Measurements from ENCODE around the gene CCNY.

Gene CCNY

GRCh38 chr10:35579726-35580422, 243.6 kb downstream of the CCNY start:
- DNase-seq (ENCODE audit: low read depth in 2 of 2): no peak

- no peak for DNase-seq (ENCODE audit: low read depth in 2 of 2)
Observed at GRCh38 chr10:35580423-35580770, 244.1 kb downstream of the CCNY start.

GRCh38 chr10:35581655-35582054, 245.3 kb downstream of the CCNY start:
- no peak for DNase-seq (ENCODE audit: low read depth in 2 of 2)

GRCh38 chr10:35584946-35585345, 248.6 kb downstream of the CCNY start:
- DNase-seq (ENCODE audit: low read depth in 2 of 2): no peak

GRCh38 chr10:35585356-35585755, 249.0 kb downstream of the CCNY start:
- no peak for DNase-seq (ENCODE audit: low read depth in 2 of 2)

- no peak for DNase-seq (ENCODE audit: low read depth in 2 of 2)
Observed at GRCh38 chr10:35585903-35586535, 249.7 kb downstream of the CCNY start.

- no peak for DNase-seq (ENCODE audit: low read depth in 2 of 2)
Observed at GRCh38 chr10:35588836-35589235, 252.5 kb downstream of the CCNY start.

GRCh38 chr10:35592441-35592840, 256.1 kb downstream of the CCNY start:
- DNase-seq (ENCODE audit: low read depth in 2 of 2): no peak

- no peak for DNase-seq (ENCODE audit: low read depth in 2 of 2)
Observed at GRCh38 chr10:35594115-35595079, 258.1 kb downstream of the CCNY start.

GRCh38 chr10:35595106-35595505, 258.8 kb downstream of the CCNY start:
- no peak for DNase-seq (ENCODE audit: low read depth in 2 of 2)

GRCh38 chr10:35598379-35598778, 262.1 kb downstream of the CCNY start:
- DNase-seq (ENCODE audit: low read depth in 2 of 2): no peak

- DNase-seq (ENCODE audit: low read depth in 2 of 2): no peak
Observed at GRCh38 chr10:35600193-35600592, 263.9 kb downstream of the CCNY start.

GRCh38 chr10:35605191-35605590, 268.9 kb downstream of the CCNY start, which contains the start of gene GJD4:
GJD4 (plus strand) TSS chr10:35605341; CDS start chr10:35605568, 227 bp downstream.
- DNase-seq (ENCODE audit: low read depth in 2 of 2): no peak

- DNase-seq (ENCODE audit: low read depth in 2 of 2): no peak
Observed at GRCh38 chr10:35606430-35606829, 270.1 kb downstream of the CCNY start.

GRCh38 chr10:35607475-35608327, 271.4 kb downstream of the CCNY start:
- no peak for DNase-seq (ENCODE audit: low read depth in 2 of 2)

- no peak for DNase-seq (ENCODE audit: low read depth in 2 of 2)
Observed at GRCh38 chr10:35608328-35608672, 272.0 kb downstream of the CCNY start.

GRCh38 chr10:35611750-35612149, 275.4 kb downstream of the CCNY start:
- no peak for DNase-seq (ENCODE audit: low read depth in 2 of 2)

- DNase-seq (ENCODE audit: low read depth in 2 of 2): no peak
Observed at GRCh38 chr10:35612385-35613106, 276.2 kb downstream of the CCNY start.

GRCh38 chr10:35613107-35613440, 276.8 kb downstream of the CCNY start:
- no peak for DNase-seq (ENCODE audit: low read depth in 2 of 2)

- no peak for DNase-seq (ENCODE audit: low read depth in 2 of 2)
Observed at GRCh38 chr10:35613597-35614226, 277.4 kb downstream of the CCNY start.

GRCh38 chr10:35614312-35614711, 278.0 kb downstream of the CCNY start:
- no peak for DNase-seq (ENCODE audit: low read depth in 2 of 2)

Data from stimulated activated CD8-positive, alpha-beta memory T cell treated with anti-CD3 and anti-CD28 coated beads, Interleukin-2, amount 100 ng/mL, for 1 hour (primary cell).